Central memory CD8-positive, alpha-beta T cell (primary cell): ENCODE data around the gene VARS2.
"Not testable (repeated sequence)": the region's sequence is repeated elsewhere in the genome, so short reads cannot be mapped to it uniquely, and the experiment has no call there.

Experiments
- ATAC-seq: fragments of 150-1000 bp; cut with Tn5 transposase; replicated peaks from 2 replicates; pipeline ENCODE4 v1.10.0; 2022; ENCODE audit warnings: mild to moderate bottlenecking, moderate FRiP score, moderate number of reproducible peaks; ENCODE audit not compliant: poor library complexity, severe bottlenecking; ENCODE audit errors: extremely low read depth
- DNase-seq, 2 donors: peaks; one replicate each; pipeline ENCODE4 v3.0.0; 2021; ENCODE audit warnings: low spot score in 2 of 2
- H3K27ac Mint-ChIP-seq: one replicate; pipeline ENCODE4 v1.8.0; 2022; ENCODE audit warnings: low read depth, mild to moderate bottlenecking, moderate library complexity, mixed read lengths
- H3K27me3 Mint-ChIP-seq: one replicate; pipeline ENCODE4 v1.8.0; 2022; ENCODE audit warnings: mixed read lengths
- H3K36me3 Mint-ChIP-seq: one replicate; pipeline ENCODE4 v1.8.0; 2022; ENCODE audit warnings: mild to moderate bottlenecking, moderate library complexity, mixed read lengths; ENCODE audit not compliant: insufficient read depth
- H3K4me1 Mint-ChIP-seq: one replicate; pipeline ENCODE4 v1.8.0; 2022; ENCODE audit warnings: mixed read lengths
- H3K4me3 Mint-ChIP-seq: one replicate; pipeline ENCODE4 v1.8.0; 2022; ENCODE audit warnings: mild to moderate bottlenecking, moderate library complexity, mixed read lengths
- H3K9me3 Mint-ChIP-seq: one replicate; pipeline ENCODE4 v1.8.0; 2022; ENCODE audit warnings: mixed read lengths

VARS2 gene

GRCh38 chr6:30895343-30895742, 18.7 kb upstream of the VARS2 start:
- DNase-seq = no peak
- no peaks in the 10 kb centered on the region for H3K9me3 Mint-ChIP-seq
- no peaks in the 10 kb centered on the region for H3K4me1 Mint-ChIP-seq
- H3K4me3 Mint-ChIP-seq = no peak overlapping the region
- no peaks in the 10 kb centered on the region for H3K27me3 Mint-ChIP-seq
- ATAC-seq = no peak
- H3K27ac Mint-ChIP-seq = no peak overlapping the region
- peaks cover 4% of the 10 kb centered on the region for H3K36me3 Mint-ChIP-seq

- no peaks in the 10 kb centered on the region for H3K4me1 Mint-ChIP-seq
- ATAC-seq = no peak
Observed at GRCh38 chr6:30896541-30896940, 17.5 kb upstream of the VARS2 start.

DNA sequence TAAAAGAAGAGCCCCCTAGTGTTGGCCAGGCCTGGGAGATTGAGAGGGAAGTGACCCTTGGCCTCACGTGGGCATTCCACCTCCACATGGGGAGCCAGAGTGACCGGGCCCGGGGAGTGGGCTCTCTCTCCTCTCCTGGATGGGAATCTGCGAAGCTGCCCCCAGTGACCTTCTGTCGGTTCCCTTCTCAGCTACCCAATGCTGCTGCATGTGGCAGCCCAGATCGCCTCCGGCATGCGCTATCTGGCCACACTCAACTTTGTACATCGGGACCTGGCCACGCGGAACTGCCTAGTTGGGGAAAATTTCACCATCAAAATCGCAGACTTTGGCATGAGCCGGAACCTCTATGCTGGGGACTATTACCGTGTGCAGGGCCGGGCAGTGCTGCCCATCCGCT, 16.2 kb upstream of the VARS2 start:
- Mint-ChIP-seq H3K4me1 (no peaks in the 10 kb centered on the region), H3K9me3 (no peaks in the 10 kb centered on the region), H3K36me3 (peaks cover 4% of the 10 kb centered on the region), H3K27me3 (no peaks in the 10 kb centered on the region), H3K27ac (no peak overlapping the region), H3K4me3 (no peak overlapping the region)
- no peak for ATAC-seq
- DNase-seq = no peak

More at GRCh38 chr6:30896541-30896940, 17.5 kb upstream of the VARS2 start:
- no peak for DNase-seq
- Mint-ChIP-seq H3K27me3 (no peaks in the 10 kb centered on the region), H3K36me3 (peaks cover 4% of the 10 kb centered on the region), H3K9me3 (no peaks in the 10 kb centered on the region), H3K27ac (no peak overlapping the region), H3K4me3 (no peak overlapping the region)

GRCh38 chr6:30898750-30899360, 15.2 kb upstream of the VARS2 start:
- H3K4me1 Mint-ChIP-seq = no peaks in the 10 kb centered on the region
- no peak overlapping the region for H3K27ac Mint-ChIP-seq
- H3K9me3 Mint-ChIP-seq = no peaks in the 10 kb centered on the region
- H3K27me3 Mint-ChIP-seq = no peaks in the 10 kb centered on the region
- peaks cover 2% of the 10 kb centered on the region for H3K36me3 Mint-ChIP-seq
- no peak overlapping the region for H3K4me3 Mint-ChIP-seq
- ATAC-seq = no peak
- DNase-seq = no peak

DNA sequence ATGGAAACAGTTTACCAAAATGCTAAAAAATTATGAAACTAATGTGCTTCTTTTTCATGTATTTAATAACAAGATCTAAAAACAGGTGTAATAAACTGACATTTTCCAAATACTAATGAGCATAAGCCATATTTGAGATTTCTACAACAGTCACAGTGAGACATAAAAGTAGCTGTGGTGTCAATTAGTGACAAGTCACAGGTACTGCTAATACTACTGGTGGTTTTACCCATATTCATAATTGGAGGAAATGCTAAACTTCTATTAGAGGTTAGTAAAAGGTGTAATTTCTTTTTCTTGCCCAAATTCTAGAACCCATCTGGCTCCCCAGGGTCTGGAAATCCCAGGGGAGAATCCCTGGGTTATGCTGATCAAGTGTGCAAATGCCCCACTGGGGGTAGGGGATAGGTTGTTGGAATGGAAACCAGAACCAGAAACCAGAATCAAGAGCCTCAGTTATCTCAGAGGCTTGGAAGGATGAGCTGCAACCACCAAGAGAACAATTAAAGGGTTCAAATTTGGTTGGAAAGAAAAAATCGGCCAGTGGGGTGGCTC, 13.1 kb upstream of the VARS2 start:
- Mint-ChIP-seq H3K4me1 (no peaks in the 10 kb centered on the region), H3K9me3 (no peaks in the 10 kb centered on the region), H3K27me3 (no peaks in the 10 kb centered on the region), H3K36me3 (peaks cover 2% of the 10 kb centered on the region), H3K27ac (no peak overlapping the region), H3K4me3 (no peak overlapping the region)
- ATAC-seq (no peak), DNase-seq (no peak)

DNA sequence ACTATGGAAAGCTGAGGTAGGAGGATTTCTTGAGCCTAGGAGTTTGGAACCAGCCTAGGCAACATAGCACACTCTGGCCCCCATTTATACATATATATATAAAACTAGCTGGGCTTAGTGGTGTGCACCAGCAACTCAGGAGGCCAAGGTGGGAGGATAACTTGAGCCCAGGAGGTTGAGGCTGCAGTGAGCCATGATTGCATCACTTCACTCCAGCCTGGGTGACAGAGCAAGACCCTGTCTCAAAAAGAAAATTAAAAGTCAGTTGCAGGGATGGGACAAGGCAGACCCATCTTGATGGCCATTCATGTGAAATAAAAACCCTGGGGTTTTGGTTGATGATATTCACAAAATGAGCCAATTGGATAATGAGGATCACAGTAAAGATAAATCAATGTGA, 12.6 kb upstream of the VARS2 start:
- H3K36me3 Mint-ChIP-seq = peaks cover 2% of the 10 kb centered on the region
- ATAC-seq (no peak), DNase-seq (no peak)
- H3K4me3 Mint-ChIP-seq = no peak overlapping the region
- no peaks in the 10 kb centered on the region for H3K9me3 Mint-ChIP-seq
- no peaks in the 10 kb centered on the region for H3K4me1 Mint-ChIP-seq
- no peaks in the 10 kb centered on the region for H3K27me3 Mint-ChIP-seq
- H3K27ac Mint-ChIP-seq = no peak overlapping the region

DNA sequence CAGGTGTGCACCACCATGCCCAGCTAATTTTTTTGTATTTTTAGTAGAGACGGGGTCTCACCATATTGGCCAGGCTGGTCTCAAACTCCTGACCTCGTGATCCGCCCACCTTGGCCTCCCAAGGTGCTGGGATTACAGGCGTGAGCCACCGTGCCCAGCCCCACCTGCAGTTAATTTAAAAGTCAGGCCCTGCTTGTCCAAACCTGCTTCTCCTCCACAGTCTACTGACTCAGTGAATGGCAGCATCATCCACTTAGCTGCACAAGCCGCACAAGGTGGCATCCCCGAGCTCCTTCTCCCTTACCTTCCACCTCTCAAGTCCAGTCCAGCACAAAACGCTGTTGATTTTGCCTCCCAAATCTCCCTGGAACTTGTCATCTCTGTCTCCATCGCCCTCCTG, 11.8 kb upstream of the VARS2 start:
- not testable (repeated sequence) for H3K4me1 Mint-ChIP-seq

GRCh38 chr6:30902709-30903108, 11.3 kb upstream of the VARS2 start:
- no peak overlapping the region for H3K4me3 Mint-ChIP-seq
- no peaks in the 10 kb centered on the region for H3K27me3 Mint-ChIP-seq
- H3K27ac Mint-ChIP-seq = no peak overlapping the region
- H3K9me3 Mint-ChIP-seq = no peaks in the 10 kb centered on the region
- DNase-seq = no peak
- no peak for ATAC-seq
- H3K4me1 Mint-ChIP-seq = peaks cover 1% of the 10 kb centered on the region
- no peaks in the 10 kb centered on the region for H3K36me3 Mint-ChIP-seq

More for the DNA sequence above, 11.8 kb upstream of the VARS2 start:
- not testable (repeated sequence) for DNase-seq, H3K27me3 Mint-ChIP-seq, H3K27ac Mint-ChIP-seq, ATAC-seq, H3K4me3 Mint-ChIP-seq, H3K36me3 Mint-ChIP-seq, H3K9me3 Mint-ChIP-seq

DNA sequence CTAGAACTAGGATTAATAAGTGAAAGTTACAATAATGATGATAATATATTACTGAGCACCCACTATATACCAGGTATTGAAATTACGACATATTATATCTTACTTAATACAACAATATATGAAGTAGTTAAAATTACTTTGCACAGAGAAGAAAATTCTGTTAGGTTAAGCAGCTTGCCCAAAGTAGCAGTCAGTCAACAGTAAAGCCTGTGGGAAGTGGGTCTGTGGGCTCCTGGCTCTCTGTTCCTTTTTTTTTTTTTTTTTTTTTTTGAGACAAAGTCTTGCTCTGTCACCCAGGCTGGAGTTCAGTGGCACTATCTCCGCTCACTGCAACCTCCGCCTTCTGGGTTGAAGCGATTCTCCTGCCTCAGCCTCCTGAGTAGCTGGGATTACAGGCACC, 10.8 kb upstream of the VARS2 start:
- Mint-ChIP-seq H3K27ac (no peak overlapping the region), H3K4me3 (no peak overlapping the region), H3K9me3 (no peaks in the 10 kb centered on the region), H3K27me3 (no peaks in the 10 kb centered on the region), H3K4me1 (peaks cover 6% of the 10 kb centered on the region), H3K36me3 (no peaks in the 10 kb centered on the region)
- DNase-seq = no peak
- ATAC-seq = no peak

DNA sequence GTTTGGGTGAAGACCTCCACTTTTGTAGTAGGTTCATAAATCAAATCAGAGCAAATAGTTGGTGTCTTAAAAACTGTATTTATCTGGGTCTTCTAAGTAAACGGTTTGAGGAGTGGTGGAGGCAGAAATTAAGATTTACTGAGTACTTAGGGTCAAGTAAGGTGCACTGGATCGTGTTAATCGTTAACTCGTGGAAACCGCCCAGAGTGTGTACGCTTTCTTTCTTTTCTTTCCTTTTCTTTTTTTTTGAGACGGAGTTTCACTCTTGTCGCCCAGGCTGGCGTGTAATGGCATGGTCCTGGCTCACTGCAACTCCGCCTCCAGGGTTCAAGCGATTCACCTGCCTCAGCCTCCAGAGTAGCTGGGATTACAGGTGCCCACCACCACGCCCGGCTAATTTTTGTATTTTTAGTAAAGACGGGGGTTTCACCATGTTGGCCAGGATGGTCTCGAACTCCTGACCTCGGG, 6.7 kb upstream of the VARS2 start:
- H3K9me3 Mint-ChIP-seq, ATAC-seq, H3K27me3 Mint-ChIP-seq, DNase-seq, H3K36me3 Mint-ChIP-seq: not testable (repeated sequence)
- Mint-ChIP-seq H3K27ac (peak overlapping the region; percentile 32), H3K4me3 (peak overlapping the region; percentile 93), H3K4me1 (peaks cover 21% of the 10 kb centered on the region)

DNA sequence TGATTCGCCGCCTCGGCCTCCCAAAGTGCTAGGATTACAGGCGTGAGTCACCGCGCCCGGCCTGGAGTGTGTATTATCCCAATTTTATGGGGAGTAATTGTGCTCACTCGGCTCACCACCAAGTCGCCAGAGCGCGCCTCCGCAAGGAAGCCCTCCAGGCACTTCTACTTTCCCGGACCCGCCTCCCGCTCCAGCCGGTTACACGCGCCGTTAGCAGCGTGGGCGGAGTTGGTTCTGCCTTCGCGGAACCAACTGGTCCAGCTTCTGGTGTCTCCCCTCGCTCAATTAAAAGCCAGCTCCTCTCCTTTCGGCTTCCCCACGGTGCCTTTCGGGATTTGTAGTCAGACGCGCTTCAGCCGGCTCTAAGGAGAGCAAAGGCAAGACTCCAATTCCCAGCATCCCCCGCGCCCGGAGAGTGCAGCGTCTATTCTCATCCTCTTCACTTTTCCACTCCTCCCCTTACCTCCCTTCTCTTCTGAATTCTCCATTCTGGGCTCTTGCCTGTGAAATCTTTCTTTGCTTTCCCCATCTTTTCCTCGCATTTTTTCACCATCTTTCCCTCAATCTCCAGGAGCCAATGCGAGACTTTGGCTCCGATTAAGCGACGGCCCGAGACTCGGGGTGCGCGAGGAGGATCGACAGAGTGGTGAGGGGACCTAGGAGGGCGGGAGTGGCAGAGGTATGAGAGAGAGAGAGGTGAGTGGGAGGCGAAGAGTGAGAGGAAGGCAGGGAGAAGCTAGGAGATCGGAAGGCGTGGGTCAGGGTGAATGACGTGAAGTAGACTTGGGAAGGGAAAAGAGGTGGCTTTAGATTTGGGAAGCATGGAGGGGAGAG, 6.1 kb upstream of the VARS2 start, which contains the start of gene GTF2H4:
Gene GTF2H4, plus strand, starts transcription at position 450 of the 834 bp plus-strand sequence.
- peaks cover 24% of the 10 kb centered on the region for H3K4me1 Mint-ChIP-seq
- ATAC-seq (peak; percentile 99), DNase-seq (peak; percentile 80 to 85)
- peak within 1 kb of the TSS; percentile 93 for H3K4me3 Mint-ChIP-seq
- peak within 1 kb of the TSS; percentile 32 for H3K27ac Mint-ChIP-seq
- no peaks in the 10 kb centered on the region for H3K27me3 Mint-ChIP-seq
- H3K9me3 Mint-ChIP-seq = no peaks in the 10 kb centered on the region
- H3K36me3 Mint-ChIP-seq = peaks cover 6% of the 10 kb centered on the region

GRCh38 chr6:30908700-30909099, 5.3 kb upstream of the VARS2 start:
- ATAC-seq (no peak), DNase-seq (no peak)
- Mint-ChIP-seq H3K9me3 (no peaks in the 10 kb centered on the region), H3K4me1 (peaks cover 24% of the 10 kb centered on the region), H3K27me3 (no peaks in the 10 kb centered on the region), H3K36me3 (peaks cover 8% of the 10 kb centered on the region), H3K27ac (peak overlapping the region; percentile 32), H3K4me3 (peak overlapping the region; percentile 93)

DNA sequence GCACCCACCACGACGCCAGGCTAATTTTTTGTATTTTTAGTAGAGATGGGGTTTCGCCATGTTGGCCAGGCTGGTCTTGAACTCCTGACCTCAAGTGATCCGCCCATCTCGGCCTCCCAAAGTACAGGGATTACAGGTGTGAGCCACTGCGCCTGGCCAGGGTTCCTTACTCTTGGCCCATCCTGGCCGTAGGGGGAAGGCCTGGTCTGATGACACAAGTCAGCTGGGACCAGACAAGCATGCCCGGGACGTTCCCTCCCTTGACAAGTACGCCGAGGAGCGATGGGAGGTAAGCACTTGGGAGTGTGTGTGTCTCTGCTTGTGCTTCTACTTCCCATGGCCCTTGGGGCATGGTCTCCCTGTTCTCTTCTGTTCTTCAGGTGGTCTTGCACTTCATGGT, 3.6 kb upstream of the VARS2 start:
- H3K36me3 Mint-ChIP-seq = peaks cover 10% of the 10 kb centered on the region
- DNase-seq, H3K9me3 Mint-ChIP-seq, H3K27ac Mint-ChIP-seq, H3K27me3 Mint-ChIP-seq, H3K4me3 Mint-ChIP-seq, ATAC-seq: not testable (repeated sequence)
- peaks cover 36% of the 10 kb centered on the region for H3K4me1 Mint-ChIP-seq
